HuH-7.5 (cell line): ENCODE results near the gene UBXN2A.

Experiments
- DNase-seq: peaks from one replicate; pipeline ENCODE4 v3.0.0; 2011; ENCODE audit warnings: low spot score

UBXN2A gene, protein sequence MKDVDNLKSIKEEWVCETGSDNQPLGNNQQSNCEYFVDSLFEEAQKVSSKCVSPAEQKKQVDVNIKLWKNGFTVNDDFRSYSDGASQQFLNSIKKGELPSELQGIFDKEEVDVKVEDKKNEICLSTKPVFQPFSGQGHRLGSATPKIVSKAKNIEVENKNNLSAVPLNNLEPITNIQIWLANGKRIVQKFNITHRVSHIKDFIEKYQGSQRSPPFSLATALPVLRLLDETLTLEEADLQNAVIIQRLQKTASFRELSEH

DNA sequence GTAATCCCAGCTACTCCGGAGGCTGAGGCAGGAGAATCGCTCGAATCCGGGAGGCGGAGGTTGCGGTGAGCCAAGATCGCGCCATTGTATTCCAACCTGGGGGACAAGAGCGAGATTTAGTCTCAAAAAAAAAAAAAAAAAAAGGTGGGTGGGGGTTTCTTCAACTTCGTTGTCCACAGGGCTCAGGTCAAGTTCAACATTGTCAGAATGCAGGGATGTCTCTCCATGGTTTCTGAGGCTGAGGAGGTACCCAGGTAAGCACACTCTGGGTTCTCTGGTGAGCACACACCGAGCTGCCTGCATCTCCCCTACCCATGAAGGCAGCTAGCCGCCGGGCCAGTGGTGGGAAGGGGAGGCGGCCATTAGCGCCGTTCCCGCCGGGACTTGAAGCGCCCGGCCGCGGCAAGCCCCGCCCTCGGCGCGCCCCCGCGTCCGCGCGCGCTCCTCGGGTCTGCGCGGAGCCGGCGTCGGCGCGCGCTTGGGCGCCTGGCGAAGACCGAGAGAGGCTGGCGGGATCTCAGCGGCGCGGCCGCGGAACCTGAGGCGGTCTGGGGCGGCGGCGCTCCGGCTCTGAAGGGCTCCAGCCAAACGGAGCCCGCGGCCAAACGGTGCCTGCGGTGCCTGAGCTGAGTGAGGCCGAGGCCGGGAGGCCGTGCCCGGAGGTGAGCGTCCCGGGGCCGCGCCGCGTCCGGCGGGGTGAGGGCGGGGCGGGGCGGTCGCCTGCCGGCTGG, at the start of gene UBXN2A:
Gene UBXN2A, plus strand, starts transcription at position 477 of the 731 bp plus-strand sequence. CDS start 17,852 bp downstream, outside the sequence.
- DNase-seq, result peak; percentile 79

DNA sequence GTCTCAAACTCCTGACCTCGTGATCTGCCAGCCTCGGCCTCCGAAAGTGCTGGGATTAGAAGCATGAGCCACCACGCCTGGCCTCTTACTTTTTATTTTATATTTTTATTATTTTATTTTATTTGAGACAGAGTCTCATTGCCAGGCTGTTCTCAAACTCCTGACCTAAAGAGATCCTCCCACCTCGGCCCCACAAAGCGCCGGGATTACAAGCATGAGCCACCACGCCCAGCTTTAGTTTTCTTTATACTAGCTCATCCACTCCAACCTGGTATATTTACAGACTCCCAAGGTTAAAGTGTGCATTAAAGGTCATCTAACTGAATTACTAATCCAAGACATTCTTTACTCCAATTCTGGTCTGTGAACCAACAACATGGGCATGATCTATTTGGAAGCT, 40.1 kb upstream of the UBXN2A start:
- DNase-seq, result no peak

DNA sequence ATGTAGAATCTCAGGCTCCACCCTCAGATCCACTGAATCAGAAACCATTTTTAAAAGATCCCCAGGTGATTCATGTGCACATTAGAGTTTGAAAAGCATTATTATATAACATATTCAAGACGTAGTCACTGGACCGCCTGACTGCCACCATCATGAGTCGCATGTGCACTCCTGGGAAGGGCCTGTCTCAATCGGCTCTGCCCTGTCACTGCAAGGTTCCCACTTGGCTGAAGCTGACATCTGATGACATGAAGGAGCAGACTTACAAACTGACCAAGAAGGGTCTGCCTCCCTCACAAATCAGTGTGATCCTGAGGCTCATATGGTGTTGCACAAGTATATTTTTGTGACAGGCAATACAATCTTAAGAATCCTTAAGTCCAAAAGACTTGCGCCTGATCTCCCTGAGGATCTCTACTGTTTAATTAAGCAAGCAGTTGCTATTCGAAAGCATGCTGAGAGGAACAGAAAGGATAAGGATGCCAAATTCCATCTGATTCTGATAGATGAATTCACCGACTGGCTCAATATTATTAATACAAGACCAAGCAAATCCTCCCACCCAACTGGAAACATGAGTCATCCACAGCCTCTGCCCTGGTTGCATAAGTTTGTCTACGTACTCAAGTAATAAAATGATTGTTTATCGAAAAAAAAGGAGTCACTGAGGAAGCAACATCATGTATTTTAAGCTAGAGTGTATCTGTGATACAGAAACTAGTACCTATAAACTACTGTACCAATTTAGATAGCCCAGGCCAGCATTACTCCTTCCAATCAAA, 39.5 kb upstream of the UBXN2A start:
- DNase-seq, result no peak

DNA sequence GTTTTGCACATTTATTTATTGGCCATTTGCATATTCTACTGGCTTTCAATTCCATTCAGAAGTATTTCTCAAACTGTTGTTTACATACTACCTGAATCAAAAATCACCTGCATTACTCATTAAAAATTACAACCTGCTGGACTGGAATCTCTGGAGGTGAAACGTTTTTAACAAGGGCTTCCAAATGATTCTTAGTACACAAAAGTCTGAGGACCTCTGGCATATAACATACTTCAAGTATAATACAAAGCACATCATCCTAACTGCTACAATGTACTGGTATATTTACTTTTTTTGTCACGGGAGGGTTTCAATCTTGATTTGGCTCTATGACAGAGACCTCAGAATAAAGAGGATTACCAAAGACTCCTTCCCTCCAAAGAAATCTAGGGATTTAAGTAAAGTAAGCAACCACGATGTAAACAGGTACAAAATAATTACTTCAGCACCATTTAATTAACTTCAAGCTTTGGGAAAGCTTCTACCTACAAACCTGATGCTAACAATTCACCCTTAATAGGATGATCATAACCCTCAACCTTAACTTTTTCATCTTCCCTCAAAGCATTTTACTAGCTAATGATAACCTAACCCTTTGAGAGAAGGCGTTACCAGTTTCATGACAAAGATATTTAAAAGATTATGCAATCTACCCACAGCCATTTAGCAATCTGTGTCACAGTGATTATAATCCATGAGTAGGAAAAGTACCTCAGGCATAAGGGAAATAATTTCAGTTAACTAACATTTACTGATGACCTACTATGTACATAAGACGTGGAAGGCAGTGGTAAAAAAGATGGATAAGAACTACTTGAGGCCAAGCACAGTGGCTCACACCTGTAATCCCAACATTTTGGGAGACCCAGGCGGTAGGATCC, 38.1 kb upstream of the UBXN2A start:
- DNase-seq, result no peak

DNA sequence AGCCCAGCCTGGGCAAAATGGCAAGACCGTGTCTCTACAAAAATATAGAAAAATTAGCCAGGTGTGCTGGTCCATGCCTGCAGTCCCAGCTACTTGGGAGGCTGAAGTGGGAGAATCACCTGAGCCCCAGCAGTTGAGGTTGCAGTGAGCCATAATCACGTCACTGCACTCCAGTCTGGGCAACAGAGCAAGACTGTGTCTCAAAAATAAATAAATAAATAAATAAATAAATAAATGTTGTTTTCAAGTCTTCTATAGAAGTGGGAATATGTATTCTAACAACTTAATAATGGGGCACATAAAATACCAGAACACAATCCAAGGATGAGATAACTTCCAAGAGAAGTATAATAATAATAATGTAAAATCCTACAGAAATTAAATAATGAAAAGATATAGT, 37.2 kb upstream of the UBXN2A start:
- no peak for DNase-seq

DNA sequence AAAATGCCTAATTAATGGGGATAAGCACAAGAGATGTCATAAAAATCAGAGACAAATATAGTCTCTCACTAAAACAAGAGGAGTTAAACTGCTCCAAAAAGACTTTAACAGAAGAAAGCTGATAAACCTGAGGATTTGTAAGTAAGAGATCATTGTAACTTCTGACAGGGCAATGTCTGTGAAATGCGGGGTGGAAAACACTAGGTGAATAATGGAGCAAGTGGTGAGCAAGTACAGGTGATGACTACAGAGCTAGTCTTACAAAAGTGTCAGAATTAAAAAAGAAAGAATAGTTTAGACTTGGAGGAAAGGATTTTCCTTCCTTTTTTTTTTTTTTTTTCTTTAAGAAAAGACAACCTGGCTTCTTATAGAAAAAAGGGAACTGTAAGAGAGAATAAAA, 36.0 kb upstream of the UBXN2A start:
- DNase-seq, result no peak

DNA sequence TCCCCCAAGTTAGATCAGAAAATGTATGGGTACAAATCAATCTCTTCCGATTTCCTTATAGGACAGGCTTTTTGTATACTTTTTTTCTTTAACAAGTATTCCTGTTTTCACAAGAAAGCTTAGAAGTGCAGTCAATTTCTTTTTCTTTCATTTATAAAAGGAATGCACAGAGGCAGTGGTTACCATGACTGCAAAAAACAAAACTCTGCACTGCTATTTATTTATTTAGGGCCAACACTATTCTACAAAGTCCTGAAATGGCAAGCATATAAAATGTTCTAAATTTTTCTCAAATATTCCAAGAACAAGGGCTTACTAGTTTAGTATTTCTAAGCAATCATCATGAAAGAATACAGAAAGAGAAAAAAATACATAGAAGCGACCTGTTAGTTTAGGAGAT, 35.6 kb upstream of the UBXN2A start:
- no peak for DNase-seq

DNA sequence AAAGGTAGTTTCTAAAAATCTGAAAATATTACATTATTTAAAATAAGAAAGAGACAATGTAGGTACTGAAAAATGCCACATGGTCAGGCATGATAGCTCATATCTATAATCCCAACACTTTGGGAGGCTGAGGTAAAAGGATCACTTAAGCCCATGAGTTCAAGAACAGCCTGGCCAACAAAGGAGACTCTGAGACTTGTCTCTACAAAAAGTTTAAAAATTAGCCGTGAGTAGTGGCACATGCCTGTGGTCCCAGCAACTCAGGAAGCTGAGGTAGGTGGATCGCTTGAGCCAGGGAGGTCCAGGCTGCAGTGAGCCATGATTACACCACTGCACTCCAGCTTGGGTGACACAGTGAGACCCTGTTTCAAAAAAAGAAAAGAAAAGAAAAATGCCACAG, 35.1 kb upstream of the UBXN2A start:
- DNase-seq, result no peak

DNA sequence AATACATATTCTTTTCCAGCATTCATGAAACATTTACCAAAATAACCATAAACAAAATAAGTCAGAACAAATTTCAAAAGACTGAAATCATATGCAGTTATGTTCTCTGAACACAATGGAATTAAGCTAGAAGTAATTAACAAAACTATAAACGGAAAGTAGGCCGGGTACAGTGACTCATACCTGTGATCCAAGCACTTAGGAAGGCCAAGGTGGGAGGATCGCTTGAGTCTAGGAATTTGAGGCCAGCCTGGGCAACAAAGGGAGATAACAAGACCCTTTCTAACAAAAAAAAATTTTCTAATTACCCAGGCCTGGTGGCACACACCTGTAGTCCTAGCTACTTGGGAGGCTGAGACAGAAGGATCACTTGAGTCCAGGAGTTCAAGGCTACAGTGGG, 28.2 kb upstream of the UBXN2A start:
- no peak for DNase-seq

DNA sequence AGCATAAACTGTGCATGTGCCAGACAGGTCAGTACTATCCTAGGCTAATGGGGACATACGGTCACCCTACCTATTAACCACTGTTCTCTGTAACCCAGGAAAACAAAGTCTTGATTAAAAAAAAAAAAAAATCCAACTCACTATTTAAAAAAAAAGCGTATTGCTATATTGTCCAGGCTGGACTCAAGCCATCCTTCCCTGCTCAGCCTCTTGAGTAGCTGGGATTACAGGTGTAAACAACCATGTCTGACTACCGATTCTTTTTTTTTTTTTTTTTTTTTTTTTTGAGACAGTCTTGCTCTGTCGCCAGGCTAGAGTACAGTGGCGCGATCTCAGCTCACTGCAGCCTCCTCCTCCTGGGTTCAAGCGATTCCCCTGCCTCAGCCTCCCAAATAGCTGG, 24.9 kb upstream of the UBXN2A start:
- DNase-seq, result no peak

DNA sequence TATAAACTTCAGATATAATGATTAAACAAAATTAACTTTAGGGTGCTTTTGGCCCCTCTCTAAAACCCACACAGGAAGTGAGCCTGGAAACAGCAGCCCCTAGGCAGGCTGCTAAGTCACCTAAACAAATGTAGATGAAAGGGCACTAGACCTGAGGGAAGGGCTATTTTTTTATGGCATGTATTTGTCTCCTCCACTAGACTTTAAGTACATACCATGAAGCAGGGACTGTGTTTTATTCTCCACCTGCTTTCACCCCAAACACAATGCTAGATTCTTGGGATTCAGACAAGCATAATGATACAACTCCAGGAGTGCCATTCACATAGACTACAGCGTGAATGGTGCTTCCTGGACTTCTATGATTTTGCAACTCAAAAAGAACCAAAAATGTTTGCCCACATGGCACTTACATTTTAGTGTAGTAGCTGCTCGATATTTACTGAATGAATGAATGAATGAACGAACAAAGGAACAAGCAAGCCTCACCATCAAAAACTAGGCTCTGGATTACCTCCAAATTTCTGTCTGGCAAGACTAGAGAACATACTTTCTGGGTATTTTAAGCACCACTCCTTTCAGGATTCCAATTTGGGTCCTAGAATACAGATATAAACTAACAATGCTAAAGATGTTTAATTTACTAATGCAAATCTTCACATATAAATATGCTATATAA, 23.4 kb upstream of the UBXN2A start:
- DNase-seq, result no peak

DNA sequence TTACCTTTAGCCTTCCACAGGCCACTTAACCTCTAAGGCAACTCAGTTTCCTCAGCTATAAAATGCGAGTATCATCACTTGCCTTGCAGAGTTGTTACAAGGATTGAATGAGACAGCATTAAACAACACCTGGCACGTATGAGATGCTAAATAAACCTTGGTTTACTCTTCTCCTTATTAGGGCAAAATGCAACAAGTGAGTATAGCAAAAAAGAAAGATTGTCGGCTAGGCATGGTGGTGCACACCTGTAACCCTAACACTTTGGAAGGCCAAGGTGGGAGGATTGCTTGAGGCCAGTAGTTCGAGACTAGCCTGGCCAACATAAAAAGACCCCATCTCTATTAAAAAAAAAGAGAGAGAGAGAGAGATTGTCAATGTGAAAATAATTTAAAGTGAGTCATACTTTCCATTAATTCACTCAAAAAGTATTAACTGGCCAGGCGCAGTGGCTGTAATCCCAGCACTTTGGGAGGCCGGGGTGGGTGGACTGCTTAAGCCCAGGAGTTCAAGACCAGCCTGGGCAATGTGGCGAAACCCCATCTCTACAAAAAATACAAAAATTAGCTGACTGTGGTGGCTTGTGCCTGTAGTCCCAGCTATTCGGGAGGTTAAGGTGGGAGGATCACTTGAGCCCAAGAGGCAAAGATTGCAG, 21.3 kb upstream of the UBXN2A start:
- DNase-seq, result no peak

DNA sequence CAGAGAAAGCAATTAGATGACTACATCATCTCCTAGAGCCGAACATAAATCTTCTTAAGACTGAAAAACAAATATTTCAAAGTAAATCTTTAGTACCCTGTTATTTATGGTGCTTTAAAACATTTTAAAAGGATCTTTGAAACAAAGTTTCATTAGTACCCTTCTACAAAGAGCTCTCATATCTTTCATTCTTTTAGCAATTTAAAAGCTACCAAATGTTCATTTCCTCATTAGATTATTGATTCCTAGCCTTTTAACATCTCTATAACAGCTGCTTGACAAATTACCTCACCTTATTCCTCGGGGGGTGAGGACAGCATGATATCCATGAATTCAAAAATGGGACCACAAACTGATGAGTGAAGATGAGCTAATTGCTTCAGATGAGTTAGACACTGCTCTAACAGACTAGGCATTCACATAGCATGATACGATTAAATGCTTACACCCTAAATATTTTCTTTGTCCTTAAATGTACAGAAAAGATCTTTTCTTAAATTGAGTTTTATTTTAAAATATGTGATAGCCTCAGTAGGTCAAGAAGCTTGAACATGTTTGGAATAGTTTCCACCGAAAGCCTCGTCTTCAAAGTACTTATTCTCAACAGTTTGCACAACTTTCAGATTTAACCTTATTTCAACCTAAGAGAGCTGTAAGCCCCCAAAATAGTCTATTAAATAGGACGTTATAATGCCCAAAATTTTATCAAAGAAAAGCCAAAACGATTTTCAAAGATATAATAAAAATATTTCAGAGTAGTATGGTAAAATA, 15.5 kb upstream of the UBXN2A start:
- DNase-seq, result no peak

DNA sequence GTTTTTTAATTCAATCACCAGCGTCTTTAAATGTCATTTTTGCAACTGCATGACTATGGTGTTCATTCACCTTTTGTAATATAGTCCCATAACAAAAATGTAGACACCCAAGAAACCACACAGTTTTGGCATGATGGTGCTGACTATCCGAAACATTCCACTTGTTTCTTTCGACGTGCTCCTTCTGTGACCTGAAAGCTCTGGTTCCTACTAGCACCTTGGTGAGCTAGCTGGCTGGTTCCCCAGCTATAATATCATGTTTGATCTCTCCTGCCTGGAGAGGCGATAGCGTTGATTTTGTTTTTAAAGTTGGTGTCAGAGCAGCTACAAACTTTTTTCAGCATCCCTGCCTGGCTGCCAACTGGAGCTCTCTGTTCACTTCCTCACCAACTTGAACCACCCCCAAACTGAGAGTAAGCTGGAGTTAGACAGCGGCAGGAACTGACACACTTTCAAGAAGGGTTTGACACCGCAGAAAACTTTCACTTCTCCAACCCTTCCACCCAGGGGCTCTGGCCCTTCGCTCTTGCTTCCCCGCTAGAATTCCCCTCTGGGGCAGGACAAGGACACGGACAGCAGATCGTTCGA, 14.5 kb upstream of the UBXN2A start:
- peak; percentile 20 for DNase-seq

DNA sequence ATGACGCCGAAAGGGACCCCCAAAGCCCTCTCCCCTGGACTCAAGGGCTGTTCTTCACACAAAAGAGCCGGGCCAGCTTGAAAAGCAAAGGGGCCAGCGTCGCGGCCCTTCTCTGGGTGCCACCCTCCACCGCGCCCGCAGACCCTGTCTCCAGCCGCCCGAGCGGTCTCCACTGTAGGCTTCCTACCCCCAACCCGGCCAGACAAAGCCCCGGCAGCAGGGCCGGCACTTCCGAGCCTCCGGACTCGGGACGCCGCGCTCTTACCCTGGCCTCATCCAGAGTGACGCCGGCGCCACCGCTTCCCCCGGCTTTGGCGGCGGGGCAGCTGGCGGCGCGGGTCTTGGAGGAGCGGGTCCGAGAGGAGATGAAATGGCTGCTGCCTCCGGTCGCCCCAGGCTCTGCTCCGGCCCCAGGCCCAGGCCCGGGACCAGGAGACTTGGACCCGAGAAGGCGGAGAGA, 13.9 kb upstream of the UBXN2A start:
- peak; percentile 28 for DNase-seq

DNA sequence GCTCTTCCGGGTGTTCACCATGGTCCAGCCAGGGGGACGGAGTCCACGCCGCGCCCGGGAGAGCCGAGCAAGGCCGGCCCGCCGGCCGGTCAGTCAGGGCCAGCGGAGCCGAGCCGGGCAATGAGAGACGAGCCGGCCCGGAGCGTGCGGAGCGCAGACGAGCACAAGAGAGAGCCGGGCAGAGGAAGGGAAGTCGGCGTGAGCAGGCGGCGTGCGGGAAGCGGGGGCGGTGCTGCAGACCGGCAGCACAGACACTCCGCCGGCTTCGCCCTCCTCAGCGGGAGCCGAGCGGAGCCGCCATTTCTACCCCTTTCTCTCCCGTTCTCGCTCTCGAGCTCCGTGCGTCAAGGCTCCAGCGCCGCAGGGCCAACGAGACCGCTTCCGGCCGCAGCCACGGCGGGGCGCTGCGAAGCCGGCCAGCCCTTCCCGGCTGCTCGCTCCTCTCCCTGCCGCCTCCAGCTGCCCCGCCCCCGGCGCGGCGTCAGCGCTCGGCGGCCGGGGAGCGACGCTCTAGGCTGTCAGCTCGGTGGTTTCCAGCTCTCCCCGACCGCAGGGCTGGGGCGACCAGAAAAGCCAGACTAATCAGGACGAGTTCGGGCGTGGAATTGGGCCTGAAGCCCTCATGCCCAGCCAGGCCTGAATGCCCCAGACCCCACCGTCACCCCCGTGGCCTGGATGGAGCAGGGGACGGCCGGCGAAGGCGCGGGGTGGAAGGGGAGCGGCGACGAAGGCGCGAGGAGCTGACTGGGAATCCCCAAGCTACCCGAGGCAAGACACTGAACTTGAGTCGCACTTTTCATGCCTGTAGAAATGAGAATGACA, 13.3 kb upstream of the UBXN2A start, which contains the start of gene ATAD2B:
Gene ATAD2B, minus strand, starts transcription at position 374 of the 822 bp plus-strand sequence. Its CDS starts 353 bp downstream, at position 21.
- DNase-seq, result peak; percentile 79

DNA sequence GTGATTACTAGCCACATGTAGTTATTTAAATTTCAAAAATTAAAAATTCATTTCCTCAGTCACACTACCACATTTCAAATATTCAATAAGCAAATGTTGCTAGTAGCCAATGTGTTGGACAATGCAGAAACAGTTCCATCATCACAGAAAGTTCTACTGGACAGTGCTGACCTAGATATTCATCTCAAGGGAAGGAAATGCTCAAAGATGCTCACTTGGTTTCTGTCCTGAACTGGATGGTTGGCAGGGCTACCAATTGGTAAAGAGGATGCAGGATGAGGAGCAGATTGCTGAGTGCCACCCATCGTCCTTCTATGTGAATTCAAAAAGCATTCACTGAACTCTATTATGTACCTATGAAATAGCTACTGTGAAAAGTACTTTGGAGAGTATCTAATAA, 6.0 kb upstream of the UBXN2A start:
- DNase-seq, result no peak
